Keratinocyte (primary cell): Measurements from ENCODE around the gene OR6C70. TPM values are rescaled to one million over a fixed set of nuclear protein-coding genes. Genes with fewer than 3 reads are reported as not detected.
"Not testable (repeated sequence)": the region's sequence is repeated elsewhere in the genome, so short reads cannot be mapped to it uniquely, and the experiment has no call there.

Experiments used
- DNase-seq: peaks from one replicate; pipeline ENCODE4 v3.0.0-alpha.2; 2011; ENCODE audit warnings: low read depth, missing footprints, low spot score
- FAIRE-seq: peaks from 2 replicates; lab custom pipeline; 2011; peaks lifted over from hg19 to GRCh38; lab: Jason Lieb, UNC
- H2AFZ ChIP-seq: 2 replicates; pipeline ENCODE4 v1.6.0; 2012; ENCODE audit warnings: low read length, control low read depth, inconsistent platforms; ENCODE audit not compliant: control insufficient read depth
- H3K27ac ChIP-seq: 2 replicates; pipeline ENCODE4 v1.5.1; 2011; ENCODE audit warnings: low read length; ENCODE audit not compliant: control insufficient read depth, insufficient read depth
- H3K27me3 ChIP-seq: 3 replicates; pipeline ENCODE4 v1.6.0; 2011; ENCODE audit warnings: low read length; ENCODE audit not compliant: control insufficient read depth, insufficient read depth; ENCODE audit errors: extremely low read depth
- H3K36me3 ChIP-seq, 2 experiments: 2 replicates in 1 of 2; 3 replicates in 1 of 2; pipeline ENCODE4 v1.5.1; 2011; ENCODE audit warnings: low read length in 2 of 2, mild to moderate bottlenecking in 1 of 2; ENCODE audit not compliant: control insufficient read depth in 2 of 2, insufficient read depth in 2 of 2; ENCODE audit errors: extremely low read depth in 1 of 2
- H3K4me1 ChIP-seq: 3 replicates; pipeline ENCODE4 v1.5.1; 2011; ENCODE audit warnings: low read length; ENCODE audit not compliant: control insufficient read depth, insufficient read depth; ENCODE audit errors: extremely low read depth
- H3K4me2 ChIP-seq: 3 replicates; pipeline ENCODE4 v1.6.0; 2011; ENCODE audit warnings: low read depth, low read length; ENCODE audit not compliant: control insufficient read depth, insufficient read depth; ENCODE audit errors: extremely low read depth
- H3K4me3 ChIP-seq, 3 experiments: fragments of 200-600 bp in 1 of 3; sonication (generic) in 1 of 3; 2 replicates in 2 of 3; 3 replicates in 1 of 3; pipeline ENCODE4 v1.5.1; 2011 to 2016; ENCODE audit warnings: low read length in 3 of 3, mild to moderate bottlenecking in 3 of 3, control low read depth in 2 of 3, inconsistent platforms in 1 of 3, low read depth in 1 of 3, mixed read lengths in 1 of 3, mixed run types in 1 of 3, moderate library complexity in 1 of 3; ENCODE audit not compliant: control insufficient read depth in 2 of 3, insufficient read depth in 2 of 3; ENCODE audit errors: extremely low read depth in 1 of 3
- H3K79me2 ChIP-seq: 2 replicates; pipeline ENCODE4 v1.6.0; 2012; ENCODE audit warnings: low read length; ENCODE audit not compliant: control insufficient read depth, insufficient read depth
- H3K9ac ChIP-seq: 3 replicates; pipeline ENCODE4 v1.6.0; 2011; ENCODE audit warnings: low read length; ENCODE audit not compliant: control insufficient read depth, insufficient read depth; ENCODE audit errors: extremely low read depth
- H3K9me1 ChIP-seq: 3 replicates; pipeline ENCODE4 v1.6.0; 2011; ENCODE audit warnings: low read length; ENCODE audit not compliant: control insufficient read depth, insufficient read depth; ENCODE audit errors: extremely low read depth
- H3K9me3 ChIP-seq: 2 replicates; pipeline ENCODE4 v1.5.1; 2012; ENCODE audit warnings: low read depth, low read length; ENCODE audit not compliant: control insufficient read depth
- H4K20me1 ChIP-seq: 3 replicates; pipeline ENCODE4 v1.6.0; 2011; ENCODE audit warnings: low read length; ENCODE audit not compliant: control insufficient read depth, insufficient read depth; ENCODE audit errors: extremely low read depth
- CTCF ChIP-seq, 3 experiments: IDR thresholded peaks in 1 of 3; conservative IDR thresholded peaks in 1 of 3; optimal IDR thresholded peaks in 1 of 3; 2 replicates in 2 of 3; 3 replicates in 1 of 3; pipeline versions ENCODE3 to v1.5.1; 2011; ENCODE audit warnings: low read length in 3 of 3, mild to moderate bottlenecking in 3 of 3, moderate library complexity in 2 of 3, control low read depth in 1 of 3, inconsistent platforms in 1 of 3; ENCODE audit not compliant: insufficient read depth in 2 of 3; ENCODE audit errors: extremely low read depth in 1 of 3
- EZH2 ChIP-seq: IDR thresholded peaks from one replicate; pipeline ENCODE4 v1.6.1; 2012; ENCODE audit warnings: inconsistent platforms, mild to moderate bottlenecking, low read length, moderate library complexity
- dilution Hi-C: fragments of 300-500 bp; cut with MboI; formaldehyde crosslinking; loops from one replicate; pipeline ENCODE4 v1.7.0; 2020; ENCODE audit warnings: low sequenced_read_pairs; ENCODE audit not compliant: extremely low pct_ligation_motif_present
- polyA plus RNA-seq, 5 experiments: library from polyadenylated mRNA; depleted of rRNA in 3 of 5; stranded (reverse) in 3 of 5; stranded (forward) in 1 of 5; unstranded in 1 of 5; fragments of >200 nt; gene quantifications; 1 replicate in 1 of 5; 2 replicates in 3 of 5; 3 replicates in 1 of 5; pipeline versions ENCODE4 v1.2.1 to v1.2.3, GENCODE V29; 2011 to 2012; ENCODE audit warnings: missing spikeins in 2 of 5, low read depth in 1 of 5, low replicate concordance in 1 of 5

OR6C70 gene
- polyA plus RNA-seq, 1 donor (not counting 4 experiments of a cell fraction or from before 2014, with no cell fraction given), result not detected

GRCh38 chr12:55467836-55468235 is 2.1 kb downstream of the OR6C70 start:
- H3K79me2 ChIP-seq, result no peaks in the 10 kb centered on the region
- H3K9me1 ChIP-seq, result no peaks in the 10 kb centered on the region
- H3K4me1 ChIP-seq, result no peaks in the 10 kb centered on the region
- H3K9ac ChIP-seq, result no peak overlapping the region
- H3K4me3 ChIP-seq, result no peak overlapping the region
- no peak overlapping the region for H3K4me2 ChIP-seq
- H3K27me3 ChIP-seq, result no peaks in the 10 kb centered on the region
- H4K20me1 ChIP-seq, result no peaks in the 10 kb centered on the region
- no peaks in the 10 kb centered on the region for H3K36me3 ChIP-seq
- no peak overlapping the region for H3K27ac ChIP-seq
- dilution Hi-C loops, result no loop called here
- no peak for FAIRE-seq
- DNase-seq, result no peak
- H3K9me3 ChIP-seq, result no peaks in the 10 kb centered on the region
- TF ChIP-seq CTCF (optimal IDR thresholded peaks at IDR 0.05 in 1 of 3, IDR thresholded peaks at IDR 0.05 in 1 of 3, conservative IDR thresholded peaks at IDR 0.05 in 1 of 3; ENCODE audit: extremely low read depth in 1 of 3, insufficient read depth in 2 of 3, low read length in 3 of 3) (no peak), EZH2 (no peak)
- H2AFZ ChIP-seq, result no peak overlapping the region

GRCh38 chr12:55464926-55465325 is 5.0 kb downstream of the OR6C70 start:
- H4K20me1 ChIP-seq, FAIRE-seq, H3K36me3 ChIP-seq, H3K9me3 ChIP-seq, H3K27ac ChIP-seq, DNase-seq, H2AFZ ChIP-seq, dilution Hi-C loops, H3K4me1 ChIP-seq, H3K4me2 ChIP-seq, H3K79me2 ChIP-seq, H3K27me3 ChIP-seq, H3K9me1 ChIP-seq, H3K4me3 ChIP-seq, H3K9ac ChIP-seq: not testable (repeated sequence)

- no peak overlapping the region for H3K9ac ChIP-seq
- DNase-seq (no peak), FAIRE-seq (no peak)
- no peaks in the 10 kb centered on the region for H3K27me3 ChIP-seq
- no peak overlapping the region for H3K4me2 ChIP-seq
- H3K9me3 ChIP-seq, result no peaks in the 10 kb centered on the region
- H3K9me1 ChIP-seq, result no peaks in the 10 kb centered on the region
- no peak overlapping the region for H3K27ac ChIP-seq
- no peaks in the 10 kb centered on the region for H3K4me1 ChIP-seq
- H3K4me3 ChIP-seq, result no peak overlapping the region
- H3K36me3 ChIP-seq, result no peaks in the 10 kb centered on the region
- H3K79me2 ChIP-seq, result no peaks in the 10 kb centered on the region
- dilution Hi-C loops, result no loop called here
- TF ChIP-seq EZH2 (no peak), CTCF (optimal IDR thresholded peaks at IDR 0.05 in 1 of 3, IDR thresholded peaks at IDR 0.05 in 1 of 3, conservative IDR thresholded peaks at IDR 0.05 in 1 of 3; ENCODE audit: extremely low read depth in 1 of 3, insufficient read depth in 2 of 3, low read length in 3 of 3) (no peak)
- no peaks in the 10 kb centered on the region for H4K20me1 ChIP-seq
- no peak overlapping the region for H2AFZ ChIP-seq
Measured at GRCh38 chr12:55448825-55449224, 21.1 kb downstream of the OR6C70 start.
